ENCODE data around the gene GOT2.

The GOT2 gene

GRCh38 chr16:58723109-58723508, 11.0 kb downstream of the GOT2 start:
- Histone ChIP-seq H3K4me2 (ENCODE audit: low read length) (no peak overlapping the region), H3K4me3 (ENCODE audit: low read depth, low read length) (no peak overlapping the region), H3K9ac (no peak overlapping the region), H2AFZ (no peak overlapping the region), H3K79me2 (peaks cover 11% of the 10 kb centered on the region), H3K36me3 (ENCODE audit: control insufficient read depth, insufficient read depth, low read length) (no peaks in the 10 kb centered on the region), H3K4me1 (peaks cover 2% of the 10 kb centered on the region), H3K9me3 (ENCODE audit: control insufficient read depth, low read length) (no peaks in the 10 kb centered on the region), H3K27ac (no peak overlapping the region), H3K27me3 (ENCODE audit: control insufficient read depth, insufficient read depth, low read length) (no peaks in the 10 kb centered on the region)
- TF ChIP-seq CTCF (IDR thresholded peaks at IDR 0.05), result no peak

GRCh38 chr16:58717994-58718393, 16.1 kb downstream of the GOT2 start:
- H3K36me3 ChIP-seq (ENCODE audit: control insufficient read depth, insufficient read depth, low read length), result no peaks in the 10 kb centered on the region
- no peaks in the 10 kb centered on the region for H3K27me3 ChIP-seq (ENCODE audit: control insufficient read depth, insufficient read depth, low read length)

GRCh38 chr16:58716468-58716867, 17.6 kb downstream of the GOT2 start:
- H3K4me2 ChIP-seq (ENCODE audit: low read length), result no peak overlapping the region
- H3K79me2 ChIP-seq, result no peaks in the 10 kb centered on the region
- H3K4me1 ChIP-seq, result no peaks in the 10 kb centered on the region
- no peaks in the 10 kb centered on the region for H3K36me3 ChIP-seq (ENCODE audit: control insufficient read depth, insufficient read depth, low read length)
- no peak overlapping the region for H3K4me3 ChIP-seq (ENCODE audit: low read depth, low read length)
- H2AFZ ChIP-seq, result no peak overlapping the region
- no peak overlapping the region for H3K9ac ChIP-seq
- H3K9me3 ChIP-seq (ENCODE audit: control insufficient read depth, low read length), result no peaks in the 10 kb centered on the region
- H3K27me3 ChIP-seq (ENCODE audit: control insufficient read depth, insufficient read depth, low read length), result no peaks in the 10 kb centered on the region
- no peak overlapping the region for H3K27ac ChIP-seq
- no peak for TF ChIP-seq CTCF (IDR thresholded peaks at IDR 0.05)

More at GRCh38 chr16:58717994-58718393, 16.1 kb downstream of the GOT2 start:
- H3K79me2 ChIP-seq, result no peaks in the 10 kb centered on the region
- no peaks in the 10 kb centered on the region for H3K9me3 ChIP-seq (ENCODE audit: control insufficient read depth, low read length)
- TF ChIP-seq CTCF (IDR thresholded peaks at IDR 0.05), result no peak
- H3K4me2 ChIP-seq (ENCODE audit: low read length), result no peak overlapping the region
- H3K4me3 ChIP-seq (ENCODE audit: low read depth, low read length), result no peak overlapping the region
- H3K9ac ChIP-seq, result no peak overlapping the region
- no peak overlapping the region for H2AFZ ChIP-seq
- no peak overlapping the region for H3K27ac ChIP-seq
- H3K4me1 ChIP-seq, result no peaks in the 10 kb centered on the region

- Histone ChIP-seq H3K27ac (no peak overlapping the region), H3K27me3 (ENCODE audit: control insufficient read depth, insufficient read depth, low read length) (no peaks in the 10 kb centered on the region), H2AFZ (no peak overlapping the region), H3K9ac (no peak overlapping the region), H3K36me3 (ENCODE audit: control insufficient read depth, insufficient read depth, low read length) (no peaks in the 10 kb centered on the region), H3K79me2 (no peaks in the 10 kb centered on the region), H3K9me3 (ENCODE audit: control insufficient read depth, low read length) (no peaks in the 10 kb centered on the region), H3K4me2 (ENCODE audit: low read length) (no peak overlapping the region), H3K4me3 (ENCODE audit: low read depth, low read length) (no peak overlapping the region), H3K4me1 (no peaks in the 10 kb centered on the region)
- TF ChIP-seq CTCF (IDR thresholded peaks at IDR 0.05), result no peak
Observed at GRCh38 chr16:58713742-58714141, 20.4 kb downstream of the GOT2 start.

GRCh38 chr16:58709333-58709732, 24.8 kb downstream of the GOT2 start:
- Histone ChIP-seq H3K4me3 (ENCODE audit: low read depth, low read length) (no peak overlapping the region), H3K9ac (no peak overlapping the region), H3K27me3 (ENCODE audit: control insufficient read depth, insufficient read depth, low read length) (no peaks in the 10 kb centered on the region), H3K36me3 (ENCODE audit: control insufficient read depth, insufficient read depth, low read length) (no peaks in the 10 kb centered on the region), H3K4me1 (no peaks in the 10 kb centered on the region), H2AFZ (no peak overlapping the region), H3K79me2 (no peaks in the 10 kb centered on the region), H3K27ac (no peak overlapping the region), H3K9me3 (ENCODE audit: control insufficient read depth, low read length) (no peaks in the 10 kb centered on the region), H3K4me2 (ENCODE audit: low read length) (no peak overlapping the region)
- no peak for TF ChIP-seq CTCF (IDR thresholded peaks at IDR 0.05)
